Suprapubic skin (tissue), 4 donors: ENCODE measurements around the gene ESRRG.

ENCODE experiments used
- CTCF ChIP-seq, 2 donors: fragments of 200-600 bp in 1 of 2; fragments of 450-650 bp in 1 of 2; sonication (generic) in 1 of 2; IDR thresholded peaks; one replicate each; pipeline ENCODE4 v1.5.1; 2016 to 2019; ENCODE audit warnings: antibody characterized with exemption in 2 of 2, mild to moderate bottlenecking in 1 of 2, moderate library complexity in 1 of 2
- EP300 ChIP-seq: sonication (generic); formaldehyde crosslinking; IDR thresholded peaks from one replicate; pipeline ENCODE4 v1.6.1; 2017; ENCODE audit warnings: antibody characterized with exemption
- POLR2A ChIP-seq, 2 donors: fragments of 450-650 bp; IDR thresholded peaks; one replicate each; pipeline ENCODE4 v1.6.1; 2017; ENCODE audit warnings: antibody characterized with exemption in 2 of 2, mild to moderate bottlenecking in 2 of 2, moderate library complexity in 2 of 2
- POLR2AphosphoS5 ChIP-seq, 3 donors: sonication (generic); formaldehyde crosslinking; IDR thresholded peaks; one replicate each; pipeline ENCODE4 v1.6.1; 2017; ENCODE audit warnings: antibody characterized with exemption in 3 of 3

- TF ChIP-seq CTCF (IDR thresholded peaks at IDR 0.05): no peak
- TF ChIP-seq POLR2AphosphoS5 (IDR thresholded peaks at IDR 0.05): no peak
- no peak for TF ChIP-seq POLR2A (IDR thresholded peaks at IDR 0.05)
- no peak for TF ChIP-seq EP300
Observed at GRCh38 chr1:216587715-216588114, 135.5 kb downstream of the ESRRG start.
